Measurements from ENCODE around the gene NRF1. TPM values are rescaled to one million over a fixed set of nuclear protein-coding genes. Genes with fewer than 3 reads are reported as not detected.

NRF1 gene
- total and polyA plus RNA-seq, 2 of the 13 experiments (the other 11 are each of a cell fraction or from before 2014, with no cell fraction given), result 9.3 to 10.1 TPM

DNA sequence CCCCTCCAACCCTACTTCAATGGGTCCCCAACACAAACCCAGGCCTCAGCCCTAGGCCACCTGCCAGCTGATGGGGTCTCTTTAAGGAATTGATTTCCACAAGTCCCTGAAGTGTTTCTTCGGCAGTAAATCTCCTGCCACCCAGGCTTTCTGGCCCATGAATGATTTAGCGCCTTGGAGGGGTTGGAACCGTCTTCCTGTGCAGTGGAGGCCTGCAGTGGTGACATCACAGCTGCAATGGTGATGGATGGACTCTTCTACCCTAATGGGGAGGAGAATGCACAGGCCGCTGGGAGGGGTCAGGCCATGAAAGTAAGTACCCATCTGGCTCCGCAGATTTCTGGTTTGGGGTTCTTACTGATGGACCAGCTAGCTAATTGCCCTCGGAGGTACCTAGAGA is 177.5 kb downstream of the NRF1 start (continued):
- TF ChIP-seq, protein P1, sequence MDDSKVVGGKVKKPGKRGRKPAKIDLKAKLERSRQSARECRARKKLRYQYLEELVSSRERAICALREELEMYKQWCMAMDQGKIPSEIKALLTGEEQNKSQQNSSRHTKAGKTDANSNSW (CRISPR knock-in tag; IDR thresholded peaks at IDR 0.05; ENCODE audit: borderline replicate concordance), result no peak
- TF ChIP-seq ZNF143 (CRISPR knock-in tag; IDR thresholded peaks at IDR 0.05) (no peak), ZFP62 (CRISPR knock-in tag; IDR thresholded peaks at IDR 0.05) (no peak), FLYWCH1 (CRISPR knock-in tag; IDR thresholded peaks at IDR 0.05) (no peak), CHD4 (IDR thresholded peaks at IDR 0.05; ENCODE audit: borderline replicate concordance, low read length) (no peak), JARID2 (CRISPR knock-in tag; IDR thresholded peaks at IDR 0.05; ENCODE audit: insufficient replicate concordance) (no peak), CEBPG (CRISPR knock-in tag; IDR thresholded peaks at IDR 0.05) (no peak), TEAD2 (CRISPR knock-in tag; IDR thresholded peaks at IDR 0.05) (no peak), ZFP36L1 (CRISPR knock-in tag; IDR thresholded peaks at IDR 0.05) (no peak), ZZZ3 (CRISPR knock-in tag; IDR thresholded peaks at IDR 0.05; ENCODE audit: borderline replicate concordance) (no peak)
- TF ChIP-seq, protein P2, sequence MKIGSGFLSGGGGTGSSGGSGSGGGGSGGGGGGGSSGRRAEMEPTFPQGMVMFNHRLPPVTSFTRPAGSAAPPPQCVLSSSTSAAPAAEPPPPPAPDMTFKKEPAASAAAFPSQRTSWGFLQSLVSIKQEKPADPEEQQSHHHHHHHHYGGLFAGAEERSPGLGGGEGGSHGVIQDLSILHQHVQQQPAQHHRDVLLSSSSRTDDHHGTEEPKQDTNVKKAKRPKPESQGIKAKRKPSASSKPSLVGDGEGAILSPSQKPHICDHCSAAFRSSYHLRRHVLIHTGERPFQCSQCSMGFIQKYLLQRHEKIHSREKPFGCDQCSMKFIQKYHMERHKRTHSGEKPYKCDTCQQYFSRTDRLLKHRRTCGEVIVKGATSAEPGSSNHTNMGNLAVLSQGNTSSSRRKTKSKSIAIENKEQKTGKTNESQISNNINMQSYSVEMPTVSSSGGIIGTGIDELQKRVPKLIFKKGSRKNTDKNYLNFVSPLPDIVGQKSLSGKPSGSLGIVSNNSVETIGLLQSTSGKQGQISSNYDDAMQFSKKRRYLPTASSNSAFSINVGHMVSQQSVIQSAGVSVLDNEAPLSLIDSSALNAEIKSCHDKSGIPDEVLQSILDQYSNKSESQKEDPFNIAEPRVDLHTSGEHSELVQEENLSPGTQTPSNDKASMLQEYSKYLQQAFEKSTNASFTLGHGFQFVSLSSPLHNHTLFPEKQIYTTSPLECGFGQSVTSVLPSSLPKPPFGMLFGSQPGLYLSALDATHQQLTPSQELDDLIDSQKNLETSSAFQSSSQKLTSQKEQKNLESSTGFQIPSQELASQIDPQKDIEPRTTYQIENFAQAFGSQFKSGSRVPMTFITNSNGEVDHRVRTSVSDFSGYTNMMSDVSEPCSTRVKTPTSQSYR (CRISPR knock-in tag; IDR thresholded peaks at IDR 0.05; ENCODE audit: borderline replicate concordance), result no peak
- TF ChIP-seq, protein P3, sequence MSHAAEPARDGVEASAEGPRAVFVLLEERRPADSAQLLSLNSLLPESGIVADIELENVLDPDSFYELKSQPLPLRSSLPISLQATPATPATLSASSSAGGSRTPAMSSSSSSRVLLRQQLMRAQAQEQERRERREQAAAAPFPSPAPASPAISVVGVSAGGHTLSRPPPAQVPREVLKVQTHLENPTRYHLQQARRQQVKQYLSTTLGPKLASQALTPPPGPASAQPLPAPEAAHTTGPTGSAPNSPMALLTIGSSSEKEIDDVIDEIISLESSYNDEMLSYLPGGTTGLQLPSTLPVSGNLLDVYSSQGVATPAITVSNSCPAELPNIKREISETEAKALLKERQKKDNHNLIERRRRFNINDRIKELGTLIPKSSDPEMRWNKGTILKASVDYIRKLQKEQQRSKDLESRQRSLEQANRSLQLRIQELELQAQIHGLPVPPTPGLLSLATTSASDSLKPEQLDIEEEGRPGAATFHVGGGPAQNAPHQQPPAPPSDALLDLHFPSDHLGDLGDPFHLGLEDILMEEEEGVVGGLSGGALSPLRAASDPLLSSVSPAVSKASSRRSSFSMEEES (CRISPR knock-in tag; IDR thresholded peaks at IDR 0.05), result no peak
- TF ChIP-seq, protein P4, sequence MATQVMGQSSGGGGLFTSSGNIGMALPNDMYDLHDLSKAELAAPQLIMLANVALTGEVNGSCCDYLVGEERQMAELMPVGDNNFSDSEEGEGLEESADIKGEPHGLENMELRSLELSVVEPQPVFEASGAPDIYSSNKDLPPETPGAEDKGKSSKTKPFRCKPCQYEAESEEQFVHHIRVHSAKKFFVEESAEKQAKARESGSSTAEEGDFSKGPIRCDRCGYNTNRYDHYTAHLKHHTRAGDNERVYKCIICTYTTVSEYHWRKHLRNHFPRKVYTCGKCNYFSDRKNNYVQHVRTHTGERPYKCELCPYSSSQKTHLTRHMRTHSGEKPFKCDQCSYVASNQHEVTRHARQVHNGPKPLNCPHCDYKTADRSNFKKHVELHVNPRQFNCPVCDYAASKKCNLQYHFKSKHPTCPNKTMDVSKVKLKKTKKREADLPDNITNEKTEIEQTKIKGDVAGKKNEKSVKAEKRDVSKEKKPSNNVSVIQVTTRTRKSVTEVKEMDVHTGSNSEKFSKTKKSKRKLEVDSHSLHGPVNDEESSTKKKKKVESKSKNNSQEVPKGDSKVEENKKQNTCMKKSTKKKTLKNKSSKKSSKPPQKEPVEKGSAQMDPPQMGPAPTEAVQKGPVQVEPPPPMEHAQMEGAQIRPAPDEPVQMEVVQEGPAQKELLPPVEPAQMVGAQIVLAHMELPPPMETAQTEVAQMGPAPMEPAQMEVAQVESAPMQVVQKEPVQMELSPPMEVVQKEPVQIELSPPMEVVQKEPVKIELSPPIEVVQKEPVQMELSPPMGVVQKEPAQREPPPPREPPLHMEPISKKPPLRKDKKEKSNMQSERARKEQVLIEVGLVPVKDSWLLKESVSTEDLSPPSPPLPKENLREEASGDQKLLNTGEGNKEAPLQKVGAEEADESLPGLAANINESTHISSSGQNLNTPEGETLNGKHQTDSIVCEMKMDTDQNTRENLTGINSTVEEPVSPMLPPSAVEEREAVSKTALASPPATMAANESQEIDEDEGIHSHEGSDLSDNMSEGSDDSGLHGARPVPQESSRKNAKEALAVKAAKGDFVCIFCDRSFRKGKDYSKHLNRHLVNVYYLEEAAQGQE (IDR thresholded peaks at IDR 0.05; ENCODE audit: borderline replicate concordance in 1 of 2, low read depth in 1 of 2, low read length in 2 of 2), result no peak
- TF ChIP-seq, protein P5, sequence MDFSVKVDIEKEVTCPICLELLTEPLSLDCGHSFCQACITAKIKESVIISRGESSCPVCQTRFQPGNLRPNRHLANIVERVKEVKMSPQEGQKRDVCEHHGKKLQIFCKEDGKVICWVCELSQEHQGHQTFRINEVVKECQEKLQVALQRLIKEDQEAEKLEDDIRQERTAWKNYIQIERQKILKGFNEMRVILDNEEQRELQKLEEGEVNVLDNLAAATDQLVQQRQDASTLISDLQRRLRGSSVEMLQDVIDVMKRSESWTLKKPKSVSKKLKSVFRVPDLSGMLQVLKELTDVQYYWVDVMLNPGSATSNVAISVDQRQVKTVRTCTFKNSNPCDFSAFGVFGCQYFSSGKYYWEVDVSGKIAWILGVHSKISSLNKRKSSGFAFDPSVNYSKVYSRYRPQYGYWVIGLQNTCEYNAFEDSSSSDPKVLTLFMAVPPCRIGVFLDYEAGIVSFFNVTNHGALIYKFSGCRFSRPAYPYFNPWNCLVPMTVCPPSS (IDR thresholded peaks at IDR 0.05), result no peak
